Lower leg skin (tissue), 3 donors: ENCODE measurements around the gene USP17L19.
"Not testable (repeated sequence)": the region's sequence is repeated elsewhere in the genome, so short reads cannot be mapped to it uniquely, and the experiment has no call there.

Experiments used
- CTCF ChIP-seq, 3 donors: fragments of 450-650 bp; IDR thresholded peaks; one replicate each; pipeline ENCODE4 v1.5.1; 2016; ENCODE audit warnings: antibody characterized with exemption in 3 of 3, mild to moderate bottlenecking in 3 of 3, moderate library complexity in 2 of 3
- POLR2A ChIP-seq, 2 donors: fragments of 450-650 bp; IDR thresholded peaks; one replicate each; pipeline ENCODE4 v1.6.1; 2016 to 2017; ENCODE audit warnings: antibody characterized with exemption in 2 of 2, mild to moderate bottlenecking in 1 of 2, moderate library complexity in 1 of 2

GRCh38 chr4:9267319-9267718 lies 14.1 kb downstream of the USP17L19 start, which contains the start of gene USP17L22:
- not testable (repeated sequence) for TF ChIP-seq CTCF, POLR2A (IDR thresholded peaks at IDR 0.05)
